ENCODE measurements around the gene CCDC154.

DNA sequence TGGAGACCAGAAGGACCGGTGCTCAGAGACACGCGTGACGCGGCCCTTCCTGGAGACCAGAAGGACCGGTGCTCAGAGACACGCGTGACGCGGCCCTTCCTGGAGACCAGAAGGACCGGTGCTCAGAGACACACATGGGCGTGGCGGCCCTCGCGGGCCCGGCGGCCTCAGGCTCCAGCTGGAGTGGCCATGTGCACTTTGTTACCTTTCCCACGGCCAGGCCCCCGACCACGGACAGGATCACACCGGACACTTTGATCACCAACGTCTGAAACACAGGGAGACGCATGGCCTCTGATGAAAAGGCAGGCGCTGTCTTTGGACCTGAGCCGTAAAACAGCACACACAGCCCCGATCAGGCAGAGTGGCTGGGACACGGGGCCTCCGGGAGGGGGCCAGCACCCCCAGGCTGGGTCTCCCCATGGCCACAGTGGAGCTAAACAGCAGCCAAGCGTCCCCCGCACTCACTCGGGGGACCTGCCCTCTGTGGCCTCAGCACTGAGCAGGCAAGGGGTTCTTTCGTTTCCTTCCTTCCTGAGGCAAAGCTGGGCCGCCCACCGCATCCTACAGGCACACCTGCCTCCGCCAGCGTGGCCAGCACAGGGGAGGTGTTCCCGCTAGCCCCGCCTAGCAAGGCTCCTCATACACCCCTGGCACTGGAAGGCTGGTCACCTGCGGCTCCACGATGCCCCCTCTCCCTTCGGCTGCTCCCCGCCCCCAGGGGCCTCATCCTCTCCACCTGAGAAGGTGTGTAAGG lies 13.3 kb upstream of the CCDC154 start:
- TF ChIP-seq, protein P1, sequence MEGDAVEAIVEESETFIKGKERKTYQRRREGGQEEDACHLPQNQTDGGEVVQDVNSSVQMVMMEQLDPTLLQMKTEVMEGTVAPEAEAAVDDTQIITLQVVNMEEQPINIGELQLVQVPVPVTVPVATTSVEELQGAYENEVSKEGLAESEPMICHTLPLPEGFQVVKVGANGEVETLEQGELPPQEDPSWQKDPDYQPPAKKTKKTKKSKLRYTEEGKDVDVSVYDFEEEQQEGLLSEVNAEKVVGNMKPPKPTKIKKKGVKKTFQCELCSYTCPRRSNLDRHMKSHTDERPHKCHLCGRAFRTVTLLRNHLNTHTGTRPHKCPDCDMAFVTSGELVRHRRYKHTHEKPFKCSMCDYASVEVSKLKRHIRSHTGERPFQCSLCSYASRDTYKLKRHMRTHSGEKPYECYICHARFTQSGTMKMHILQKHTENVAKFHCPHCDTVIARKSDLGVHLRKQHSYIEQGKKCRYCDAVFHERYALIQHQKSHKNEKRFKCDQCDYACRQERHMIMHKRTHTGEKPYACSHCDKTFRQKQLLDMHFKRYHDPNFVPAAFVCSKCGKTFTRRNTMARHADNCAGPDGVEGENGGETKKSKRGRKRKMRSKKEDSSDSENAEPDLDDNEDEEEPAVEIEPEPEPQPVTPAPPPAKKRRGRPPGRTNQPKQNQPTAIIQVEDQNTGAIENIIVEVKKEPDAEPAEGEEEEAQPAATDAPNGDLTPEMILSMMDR (IDR thresholded peaks at IDR 0.05) = no peak
- no peak for TF ChIP-seq POLR2AphosphoS5 (IDR thresholded peaks at IDR 0.05)
- TF ChIP-seq POLR2A (IDR thresholded peaks at IDR 0.05) = no peak

Data from suprapubic skin (tissue), 4 donors.